Nephron (organoid): ENCODE measurements around the gene EPS8L2.

Experiments used
- H3K27ac Mint-ChIP-seq, 3 experiments: 2 replicates each; pipeline ENCODE4 v1.8.0; 2020; ENCODE audit warnings: mixed read lengths in 3 of 3, mild to moderate bottlenecking in 2 of 3, moderate library complexity in 1 of 3
- H3K27me3 Mint-ChIP-seq: 2 replicates; pipeline ENCODE4 v1.8.0; 2021; ENCODE audit warnings: low read depth, mild to moderate bottlenecking, moderate library complexity, mixed read lengths
- H3K36me3 Mint-ChIP-seq: 2 replicates; pipeline ENCODE4 v1.8.0; 2020; ENCODE audit warnings: low read depth, mixed read lengths
- H3K4me1 Mint-ChIP-seq: 2 replicates; pipeline ENCODE4 v1.8.0; 2020; ENCODE audit warnings: mixed read lengths
- H3K4me3 Mint-ChIP-seq, 3 experiments: 2 replicates each; pipeline ENCODE4 v1.8.0; 2020; ENCODE audit warnings: mild to moderate bottlenecking in 3 of 3, mixed read lengths in 3 of 3, moderate library complexity in 2 of 3
- H3K9me3 Mint-ChIP-seq: 2 replicates; pipeline ENCODE4 v1.8.0; 2020; ENCODE audit warnings: mixed read lengths
- TF ChIP-seq, protein P1 (sequence below), 3 experiments: fragments of 200-600 bp; sonication (generic); IDR thresholded peaks; one replicate each; pipeline ENCODE4 v1.5.0; 2021; ENCODE audit warnings: antibody characterized with exemption in 3 of 3; ENCODE audit not compliant: unreplicated experiment in 3 of 3

EPS8L2 gene

GRCh38 chr11:766106-766935 lies 60.3 kb downstream of the EPS8L2 start:
- no peak overlapping the region for H3K4me3 Mint-ChIP-seq
- H3K27me3 Mint-ChIP-seq = no peaks in the 10 kb centered on the region
- TF ChIP-seq, protein P1, sequence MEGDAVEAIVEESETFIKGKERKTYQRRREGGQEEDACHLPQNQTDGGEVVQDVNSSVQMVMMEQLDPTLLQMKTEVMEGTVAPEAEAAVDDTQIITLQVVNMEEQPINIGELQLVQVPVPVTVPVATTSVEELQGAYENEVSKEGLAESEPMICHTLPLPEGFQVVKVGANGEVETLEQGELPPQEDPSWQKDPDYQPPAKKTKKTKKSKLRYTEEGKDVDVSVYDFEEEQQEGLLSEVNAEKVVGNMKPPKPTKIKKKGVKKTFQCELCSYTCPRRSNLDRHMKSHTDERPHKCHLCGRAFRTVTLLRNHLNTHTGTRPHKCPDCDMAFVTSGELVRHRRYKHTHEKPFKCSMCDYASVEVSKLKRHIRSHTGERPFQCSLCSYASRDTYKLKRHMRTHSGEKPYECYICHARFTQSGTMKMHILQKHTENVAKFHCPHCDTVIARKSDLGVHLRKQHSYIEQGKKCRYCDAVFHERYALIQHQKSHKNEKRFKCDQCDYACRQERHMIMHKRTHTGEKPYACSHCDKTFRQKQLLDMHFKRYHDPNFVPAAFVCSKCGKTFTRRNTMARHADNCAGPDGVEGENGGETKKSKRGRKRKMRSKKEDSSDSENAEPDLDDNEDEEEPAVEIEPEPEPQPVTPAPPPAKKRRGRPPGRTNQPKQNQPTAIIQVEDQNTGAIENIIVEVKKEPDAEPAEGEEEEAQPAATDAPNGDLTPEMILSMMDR (IDR thresholded peaks at IDR 0.05; ENCODE audit: unreplicated experiment in 3 of 3) = no peak
- H3K9me3 Mint-ChIP-seq = no peaks in the 10 kb centered on the region
- H3K27ac Mint-ChIP-seq = no peak overlapping the region
- H3K4me1 Mint-ChIP-seq = no peaks in the 10 kb centered on the region
- H3K36me3 Mint-ChIP-seq = peaks cover 30% of the 10 kb centered on the region

- no peaks in the 10 kb centered on the region for H3K4me1 Mint-ChIP-seq
- TF ChIP-seq, protein P1 (IDR thresholded peaks at IDR 0.05; ENCODE audit: unreplicated experiment in 3 of 3) = no peak
- H3K36me3 Mint-ChIP-seq = peaks cover 25% of the 10 kb centered on the region
- H3K27me3 Mint-ChIP-seq = no peaks in the 10 kb centered on the region
- H3K27ac Mint-ChIP-seq = no peak overlapping the region
- no peaks in the 10 kb centered on the region for H3K9me3 Mint-ChIP-seq
- H3K4me3 Mint-ChIP-seq = no peak overlapping the region
Measured at GRCh38 chr11:766936-767210, 60.8 kb downstream of the EPS8L2 start.

GRCh38 chr11:767238-767637 lies 61.2 kb downstream of the EPS8L2 start:
- Mint-ChIP-seq H3K36me3 (peaks cover 23% of the 10 kb centered on the region), H3K9me3 (no peaks in the 10 kb centered on the region), H3K27me3 (no peaks in the 10 kb centered on the region), H3K4me3 (no peak overlapping the region), H3K27ac (no peak overlapping the region), H3K4me1 (no peaks in the 10 kb centered on the region)
- TF ChIP-seq, protein P1 (IDR thresholded peaks at IDR 0.05; ENCODE audit: unreplicated experiment in 3 of 3) = no peak

DNA sequence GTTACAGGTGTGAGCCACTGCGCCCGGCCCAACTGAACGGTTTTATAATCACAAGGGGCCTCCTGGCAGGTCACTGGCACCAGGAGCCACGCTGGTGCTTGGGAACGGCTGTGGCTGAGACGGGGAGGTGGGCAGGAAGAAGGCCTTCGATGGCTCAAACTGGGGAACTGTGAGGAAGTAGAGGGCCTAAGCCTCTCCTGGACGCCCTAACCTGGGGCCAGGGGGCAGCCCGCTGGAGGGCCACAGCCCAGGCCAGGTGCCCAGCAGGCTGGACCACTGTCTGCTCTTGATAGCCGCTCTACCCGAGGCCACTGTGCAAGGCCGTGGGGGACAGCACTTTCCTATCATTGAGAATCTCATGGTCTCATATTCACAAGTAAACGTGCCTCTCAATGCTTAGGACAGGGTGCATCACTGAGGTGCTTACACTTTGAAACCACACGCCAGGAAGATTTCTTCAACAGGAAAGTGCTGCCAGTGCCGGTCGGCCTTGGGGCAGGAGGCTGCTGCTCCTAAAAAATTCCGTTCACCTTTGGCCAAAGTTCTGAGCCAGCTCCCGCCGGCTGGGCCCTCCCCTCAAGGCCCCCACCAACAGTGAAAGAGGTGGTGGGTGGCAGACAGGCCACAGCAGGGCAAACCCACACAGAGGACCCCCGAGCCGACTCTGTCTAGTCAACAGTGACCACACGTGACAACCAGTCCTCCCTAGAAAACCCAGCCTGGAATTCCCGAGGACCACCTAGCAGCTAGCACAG lies 64.0 kb downstream of the EPS8L2 start:
- Mint-ChIP-seq H3K4me1 (no peaks in the 10 kb centered on the region), H3K4me3 (no peak overlapping the region), H3K27ac (no peak overlapping the region), H3K27me3 (no peaks in the 10 kb centered on the region), H3K36me3 (peaks cover 16% of the 10 kb centered on the region), H3K9me3 (no peaks in the 10 kb centered on the region)
- TF ChIP-seq, protein P1 (IDR thresholded peaks at IDR 0.05; ENCODE audit: unreplicated experiment in 3 of 3) = no peak

- Mint-ChIP-seq H3K36me3 (peaks cover 16% of the 10 kb centered on the region), H3K27me3 (no peaks in the 10 kb centered on the region), H3K4me3 (no peak overlapping the region), H3K4me1 (peaks cover 4% of the 10 kb centered on the region), H3K27ac (no peak overlapping the region), H3K9me3 (no peaks in the 10 kb centered on the region)
- TF ChIP-seq, protein P1 (IDR thresholded peaks at IDR 0.05; ENCODE audit: unreplicated experiment in 3 of 3) = no peak
Measured at GRCh38 chr11:770642-771616, 64.9 kb downstream of the EPS8L2 start.
